WTC11 (cell line): ENCODE measurements around the gene AGBL4.

ENCODE experiments used
- FOXJ3 ChIP-seq: sonication (generic); formaldehyde crosslinking; IDR thresholded peaks from 2 replicates; pipeline ENCODE4 v1.9.0; 2021; ENCODE audit warnings: missing genetic modification reagents, mild to moderate bottlenecking, borderline replicate concordance
- NR2C2 ChIP-seq: sonication (generic); formaldehyde crosslinking; IDR thresholded peaks from 2 replicates; pipeline ENCODE4 v1.8.0; 2022; ENCODE audit warnings: mild to moderate bottlenecking, missing genetic modification reagents
- ZNF416 ChIP-seq: fragments of 250-450 bp; sonication (Bioruptor Pico); IDR thresholded peaks from 2 replicates; pipeline ENCODE4 v1.9.0; 2021; ENCODE audit warnings: mild to moderate bottlenecking, inconsistent platforms
- TF ChIP-seq, protein P1 (sequence below): fragments of 200-600 bp; IDR thresholded peaks from 2 replicates; pipeline ENCODE4 v1.8.0; 2022; ENCODE audit warnings: antibody characterized with exemption

GRCh38 chr1:49051647-49052046 lies 972.1 kb downstream of the AGBL4 start:
- TF ChIP-seq, protein P1, sequence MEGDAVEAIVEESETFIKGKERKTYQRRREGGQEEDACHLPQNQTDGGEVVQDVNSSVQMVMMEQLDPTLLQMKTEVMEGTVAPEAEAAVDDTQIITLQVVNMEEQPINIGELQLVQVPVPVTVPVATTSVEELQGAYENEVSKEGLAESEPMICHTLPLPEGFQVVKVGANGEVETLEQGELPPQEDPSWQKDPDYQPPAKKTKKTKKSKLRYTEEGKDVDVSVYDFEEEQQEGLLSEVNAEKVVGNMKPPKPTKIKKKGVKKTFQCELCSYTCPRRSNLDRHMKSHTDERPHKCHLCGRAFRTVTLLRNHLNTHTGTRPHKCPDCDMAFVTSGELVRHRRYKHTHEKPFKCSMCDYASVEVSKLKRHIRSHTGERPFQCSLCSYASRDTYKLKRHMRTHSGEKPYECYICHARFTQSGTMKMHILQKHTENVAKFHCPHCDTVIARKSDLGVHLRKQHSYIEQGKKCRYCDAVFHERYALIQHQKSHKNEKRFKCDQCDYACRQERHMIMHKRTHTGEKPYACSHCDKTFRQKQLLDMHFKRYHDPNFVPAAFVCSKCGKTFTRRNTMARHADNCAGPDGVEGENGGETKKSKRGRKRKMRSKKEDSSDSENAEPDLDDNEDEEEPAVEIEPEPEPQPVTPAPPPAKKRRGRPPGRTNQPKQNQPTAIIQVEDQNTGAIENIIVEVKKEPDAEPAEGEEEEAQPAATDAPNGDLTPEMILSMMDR = no peak
- TF ChIP-seq FOXJ3 (CRISPR knock-in tag) = no peak
- no peak for TF ChIP-seq NR2C2 (CRISPR knock-in tag)
- no peak for TF ChIP-seq ZNF416 (CRISPR knock-in tag)
